ENCODE measurements around the gene USP26. TPM values are rescaled to one million over a fixed set of nuclear protein-coding genes. Genes with fewer than 3 reads are reported as not detected.

USP26 gene
- total and polyA plus RNA-seq, 12 donors: not detected

DNA sequence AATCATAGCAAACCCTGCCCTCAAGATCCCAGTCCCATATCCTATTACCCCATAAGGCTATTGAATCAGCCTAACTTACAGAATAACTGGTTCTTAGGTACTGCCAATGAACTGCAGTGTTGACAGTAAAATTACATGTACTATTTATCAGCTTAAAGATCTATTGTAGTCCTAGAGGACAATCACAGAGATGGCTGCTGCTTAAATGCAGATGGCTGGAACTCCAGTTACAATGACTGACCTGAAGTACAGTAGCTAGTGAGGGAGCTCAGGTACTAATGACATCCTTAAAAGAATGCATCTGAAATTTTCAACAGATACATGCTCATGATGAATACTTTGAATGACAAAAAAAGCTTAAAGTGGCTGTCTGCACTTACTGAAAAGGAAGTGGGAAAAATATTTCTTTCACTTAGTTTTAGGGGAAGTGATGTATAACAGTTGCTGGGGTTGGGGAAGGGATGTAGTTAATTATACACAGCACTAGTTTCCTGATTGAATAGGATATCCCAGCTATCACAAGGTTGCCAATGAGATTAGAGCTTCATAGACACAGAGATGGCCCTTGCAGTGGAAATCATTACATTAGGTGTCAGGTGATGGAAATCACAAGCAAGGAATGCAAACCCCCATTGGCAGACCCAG lies 42.0 kb downstream of the USP26 start:
- ATAC-seq (no peak), DNase-seq (no peak)
- H3K27ac ChIP-seq: no peak overlapping the region
- intact Hi-C loops (cut with DNase I): no loop called here
- H3K27me3 ChIP-seq: peaks cover 0 to 33% (median 0%) of the 10 kb centered on the region in 7 donors
- H3K4me3 ChIP-seq: no peak overlapping the region
- H3K4me1 ChIP-seq: no peaks in the 10 kb centered on the region
- no peaks in the 10 kb centered on the region for H3K9me3 ChIP-seq
- H3K36me3 ChIP-seq: no peaks in the 10 kb centered on the region
- no peak for TF ChIP-seq CTCF (IDR thresholded peaks at IDR 0.05)

- Histone ChIP-seq H3K27me3 (peaks cover 0 to 32% (median 0%) of the 10 kb centered on the region in 7 donors), H3K27ac (no peak overlapping the region), H3K4me1 (no peaks in the 10 kb centered on the region), H3K36me3 (no peaks in the 10 kb centered on the region), H3K9me3 (no peaks in the 10 kb centered on the region), H3K4me3 (no peak overlapping the region)
- WGBS, 2 donors: 53 to 56% methylated on average over 3 of the region's 3 CpGs
- no peak for ATAC-seq
- no peak for TF ChIP-seq CTCF (IDR thresholded peaks at IDR 0.05)
- DNase-seq: no peak
- intact Hi-C loops (cut with DNase I): no loop called here
These were observed 42.9 kb downstream of the USP26 start for GRCh38 chrX:133053861-133054598.

- H3K27me3 ChIP-seq: peaks cover 0 to 25% (median 0%) of the 10 kb centered on the region in 7 donors
- ATAC-seq (no peak), DNase-seq (no peak)
- H3K9me3 ChIP-seq: no peaks in the 10 kb centered on the region
- H3K4me1 ChIP-seq: no peaks in the 10 kb centered on the region
- H3K36me3 ChIP-seq: no peaks in the 10 kb centered on the region
- no peak for TF ChIP-seq CTCF (IDR thresholded peaks at IDR 0.05)
- no peak overlapping the region for H3K4me3 ChIP-seq
- intact Hi-C loops (cut with DNase I): no loop called here
- WGBS, 2 donors: 90 to 94% methylated on average over 3 to 5 of the region's 5 CpGs
- H3K27ac ChIP-seq: no peak overlapping the region
These were observed 48.2 kb downstream of the USP26 start for GRCh38 chrX:133048751-133049150.

DNA sequence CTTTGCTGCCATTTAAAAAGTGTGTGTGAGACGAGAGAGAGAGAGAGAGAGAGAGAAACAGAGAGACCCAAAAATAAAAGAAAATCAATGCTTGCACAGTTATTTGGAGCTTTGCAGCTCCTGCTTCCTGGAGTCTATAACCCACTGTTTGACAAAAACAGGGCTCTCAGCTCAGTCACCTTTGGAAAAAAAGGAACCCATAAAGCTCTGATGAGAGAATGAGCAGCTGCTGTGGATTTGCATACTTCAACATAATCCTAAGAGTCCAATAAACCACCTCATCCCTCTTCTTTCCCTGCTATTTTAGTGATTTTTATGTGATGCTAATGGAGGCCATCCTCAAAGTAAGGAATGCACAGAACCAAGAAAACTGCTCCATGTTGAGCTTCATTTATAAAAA lies 50.3 kb downstream of the USP26 start:
- H3K4me3 ChIP-seq: no peak overlapping the region
- H3K36me3 ChIP-seq: no peaks in the 10 kb centered on the region
- no peak overlapping the region for H3K27ac ChIP-seq
- no peaks in the 10 kb centered on the region for H3K4me1 ChIP-seq
- no peak for DNase-seq
- ATAC-seq: no peak
- intact Hi-C loops (cut with DNase I): no loop called here
- 82 to 86% methylated on average over 1 of the region's 1 CpG for WGBS, 2 donors
- peaks cover 0 to 29% (median 0%) of the 10 kb centered on the region in 7 donors for H3K27me3 ChIP-seq
- no peak for TF ChIP-seq CTCF (IDR thresholded peaks at IDR 0.05)
- H3K9me3 ChIP-seq: no peaks in the 10 kb centered on the region

All from heart right ventricle (tissue), 16 donors.